Sigmoid colon (tissue), 4 donors: ENCODE measurements around the gene SPATA31E1.

Experiments
- POLR2A ChIP-seq, 2 donors: fragments of 450-650 bp; IDR thresholded peaks; one replicate each; pipeline ENCODE4 v1.6.1; 2016; ENCODE audit warnings: antibody characterized with exemption in 2 of 2, mild to moderate bottlenecking in 2 of 2, moderate library complexity in 2 of 2
- POLR2AphosphoS5 ChIP-seq, 4 donors: sonication (generic); formaldehyde crosslinking; IDR thresholded peaks; one replicate each; pipeline ENCODE4 v1.6.1; 2017; ENCODE audit warnings: antibody characterized with exemption in 4 of 4

DNA sequence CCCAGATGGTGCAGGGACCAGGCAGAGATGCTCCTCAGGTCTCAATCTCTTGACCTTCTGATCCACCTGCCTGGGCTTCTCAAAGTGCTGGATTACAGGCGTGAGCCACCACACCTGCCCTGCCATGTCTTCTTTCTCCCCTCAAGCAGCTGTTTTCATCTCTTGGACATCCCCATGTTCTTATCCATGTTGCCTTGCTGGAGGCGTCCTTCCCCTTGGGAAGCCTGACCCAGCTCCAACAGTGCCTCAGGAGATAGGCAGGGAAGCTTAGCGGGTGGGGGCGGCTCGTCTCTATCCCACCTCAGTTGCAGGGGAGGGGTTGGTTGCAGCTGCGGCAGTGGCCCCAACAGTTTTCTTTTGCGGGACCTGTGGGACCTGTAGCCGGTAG, 24.7 kb upstream of the SPATA31E1 start:
- TF ChIP-seq POLR2A (IDR thresholded peaks at IDR 0.05) (no peak), POLR2AphosphoS5 (IDR thresholded peaks at IDR 0.05) (no peak)
